ENCODE results near the gene C1orf21.

C1orf21 gene

DNA sequence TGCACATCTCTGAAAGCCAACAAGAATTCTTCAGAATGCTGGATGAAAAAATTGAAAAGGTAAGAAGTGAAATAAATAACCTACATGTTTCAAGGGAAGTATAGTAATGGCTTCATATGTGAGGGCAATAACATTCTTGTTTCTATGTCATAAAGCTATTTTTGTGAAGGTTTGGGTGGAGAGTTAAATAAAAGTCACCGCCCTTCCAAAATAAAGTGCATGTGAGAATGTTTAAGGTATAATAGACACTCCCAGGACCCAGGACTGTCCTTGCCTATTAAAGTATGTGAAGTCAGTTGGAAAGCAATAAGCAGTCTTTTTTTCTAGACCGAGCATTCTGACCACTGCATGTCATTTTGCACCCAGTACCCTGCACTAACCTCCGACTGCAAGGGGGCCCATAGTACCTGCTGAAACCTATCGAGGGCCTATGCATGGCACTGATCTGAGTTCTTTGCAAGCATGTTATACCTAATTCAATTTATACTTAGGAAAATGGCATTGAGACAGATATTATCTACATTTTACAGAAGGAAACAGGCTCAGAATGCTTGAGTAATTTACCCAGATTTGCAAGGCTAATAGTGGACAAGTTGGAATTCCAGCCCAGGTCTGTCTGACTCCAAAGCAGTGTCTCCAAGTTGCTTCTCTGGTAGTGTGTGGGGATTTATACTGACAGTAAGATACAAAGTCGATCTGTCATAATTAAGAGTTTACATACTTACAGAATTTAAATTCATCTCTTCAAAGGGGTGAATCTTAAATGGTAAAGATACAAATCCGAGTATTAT lies 211.8 kb downstream of the C1orf21 start:
- DNase-seq (ENCODE audit: extremely low spot score): no peak
- CTCF ChIA-PET: no interaction called here
- TF ChIP-seq HDGF (IDR thresholded peaks at IDR 0.05; ENCODE audit: borderline replicate concordance) (no peak), TARDBP (IDR thresholded peaks at IDR 0.05) (no peak), ZNF384 (IDR thresholded peaks at IDR 0.05) (no peak), FOXA1 (IDR thresholded peaks at IDR 0.05) (no peak)
- POLR2A ChIA-PET: no interaction called here

- POLR2A ChIA-PET: no interaction called here
- TF ChIP-seq ZNF384 (IDR thresholded peaks at IDR 0.05): no peak
- no peak for TF ChIP-seq FOXA1 (IDR thresholded peaks at IDR 0.05)
- TF ChIP-seq SUZ12 (IDR thresholded peaks at IDR 0.05): no peak
- no peak for TF ChIP-seq HDGF (IDR thresholded peaks at IDR 0.05; ENCODE audit: borderline replicate concordance)
- TF ChIP-seq L3MBTL2 (conservative IDR thresholded peaks at IDR 0.05): no peak
- no peak for TF ChIP-seq ELF4 (IDR thresholded peaks at IDR 0.05)
- TF ChIP-seq TARDBP (IDR thresholded peaks at IDR 0.05): no peak
- TF ChIP-seq ARNT (IDR thresholded peaks at IDR 0.05): no peak
- no peak for TF ChIP-seq SP1 (IDR thresholded peaks at IDR 0.05)
- TF ChIP-seq BHLHE40 (IDR thresholded peaks at IDR 0.05; ENCODE audit: borderline replicate concordance): no peak
- TF ChIP-seq, protein P1, sequence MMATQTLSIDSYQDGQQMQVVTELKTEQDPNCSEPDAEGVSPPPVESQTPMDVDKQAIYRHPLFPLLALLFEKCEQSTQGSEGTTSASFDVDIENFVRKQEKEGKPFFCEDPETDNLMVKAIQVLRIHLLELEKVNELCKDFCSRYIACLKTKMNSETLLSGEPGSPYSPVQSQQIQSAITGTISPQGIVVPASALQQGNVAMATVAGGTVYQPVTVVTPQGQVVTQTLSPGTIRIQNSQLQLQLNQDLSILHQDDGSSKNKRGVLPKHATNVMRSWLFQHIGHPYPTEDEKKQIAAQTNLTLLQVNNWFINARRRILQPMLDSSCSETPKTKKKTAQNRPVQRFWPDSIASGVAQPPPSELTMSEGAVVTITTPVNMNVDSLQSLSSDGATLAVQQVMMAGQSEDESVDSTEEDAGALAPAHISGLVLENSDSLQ (IDR thresholded peaks at IDR 0.05): no peak
- no peak for TF ChIP-seq FOXM1 (IDR thresholded peaks at IDR 0.05; ENCODE audit: borderline replicate concordance)
- TF ChIP-seq NFRKB (IDR thresholded peaks at IDR 0.05): no peak
- no peak for TF ChIP-seq CTBP1 (IDR thresholded peaks at IDR 0.05; ENCODE audit: borderline replicate concordance)
- TF ChIP-seq LEF1 (IDR thresholded peaks at IDR 0.05; ENCODE audit: borderline replicate concordance): no peak
- TF ChIP-seq FOXK2 (IDR thresholded peaks at IDR 0.05): no peak
- CTCF ChIA-PET: no interaction called here
- DNase-seq (ENCODE audit: extremely low spot score): no peak
These were observed 217.5 kb downstream of the C1orf21 start for GRCh38 chr1:184604152-184604900.

- no peak for DNase-seq (ENCODE audit: extremely low spot score)
- CTCF ChIA-PET: no interaction called here
- no peak for TF ChIP-seq HDGF (IDR thresholded peaks at IDR 0.05; ENCODE audit: borderline replicate concordance)
- TF ChIP-seq SP1 (IDR thresholded peaks at IDR 0.05): no peak
- TF ChIP-seq SUZ12 (IDR thresholded peaks at IDR 0.05): no peak
- POLR2A ChIA-PET: no interaction called here
These were observed 219.1 kb downstream of the C1orf21 start for GRCh38 chr1:184605941-184606340.

- POLR2A ChIA-PET: no interaction called here
- CTCF ChIA-PET: no interaction called here
- TF ChIP-seq LEF1 (IDR thresholded peaks at IDR 0.05; ENCODE audit: borderline replicate concordance) (no peak), SUZ12 (IDR thresholded peaks at IDR 0.05) (no peak), TARDBP (IDR thresholded peaks at IDR 0.05) (no peak), BHLHE40 (IDR thresholded peaks at IDR 0.05; ENCODE audit: borderline replicate concordance) (no peak), CTBP1 (IDR thresholded peaks at IDR 0.05; ENCODE audit: borderline replicate concordance) (no peak), FOXA1 (IDR thresholded peaks at IDR 0.05) (no peak), ARNT (IDR thresholded peaks at IDR 0.05) (no peak), L3MBTL2 (conservative IDR thresholded peaks at IDR 0.05) (no peak), HDGF (IDR thresholded peaks at IDR 0.05; ENCODE audit: borderline replicate concordance) (no peak), ZNF384 (IDR thresholded peaks at IDR 0.05) (no peak), NFRKB (IDR thresholded peaks at IDR 0.05) (no peak), FOXM1 (IDR thresholded peaks at IDR 0.05; ENCODE audit: borderline replicate concordance) (no peak), SP1 (IDR thresholded peaks at IDR 0.05) (no peak)
- TF ChIP-seq, protein P1 (IDR thresholded peaks at IDR 0.05): no peak
- no peak for DNase-seq (ENCODE audit: extremely low spot score)
These were observed 220.0 kb downstream of the C1orf21 start for GRCh38 chr1:184606786-184607185.

DNA sequence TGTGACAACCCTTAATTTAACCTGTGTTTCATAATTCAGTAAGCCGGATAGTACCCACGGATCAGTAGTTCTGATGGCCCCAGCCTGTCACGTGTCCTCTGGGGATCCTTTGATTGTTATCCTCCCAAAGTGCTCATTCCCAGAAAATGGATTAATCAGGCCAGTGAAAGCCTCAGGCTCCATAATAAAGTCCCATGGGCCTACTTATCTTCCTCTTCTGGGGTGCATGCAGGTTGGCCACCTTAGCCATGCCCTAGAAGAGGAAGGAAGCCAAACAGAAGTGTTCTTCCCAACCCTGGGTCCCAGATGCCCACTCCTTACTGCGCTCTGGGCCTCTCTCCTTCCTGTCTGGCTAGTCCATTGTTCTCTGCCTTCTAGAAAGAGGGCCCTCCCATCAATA lies 221.8 kb downstream of the C1orf21 start:
- POLR2A ChIA-PET: no interaction called here
- DNase-seq (ENCODE audit: extremely low spot score): no peak
- TF ChIP-seq SUZ12 (IDR thresholded peaks at IDR 0.05): no peak
- TF ChIP-seq ZNF384 (IDR thresholded peaks at IDR 0.05): no peak
- no peak for TF ChIP-seq CTBP1 (IDR thresholded peaks at IDR 0.05; ENCODE audit: borderline replicate concordance)
- TF ChIP-seq SP1 (IDR thresholded peaks at IDR 0.05): no peak
- no peak for TF ChIP-seq FOXM1 (IDR thresholded peaks at IDR 0.05; ENCODE audit: borderline replicate concordance)
- no peak for TF ChIP-seq NFRKB (IDR thresholded peaks at IDR 0.05)
- TF ChIP-seq ARNT (IDR thresholded peaks at IDR 0.05): no peak
- TF ChIP-seq HDGF (IDR thresholded peaks at IDR 0.05; ENCODE audit: borderline replicate concordance): no peak
- TF ChIP-seq FOXA1 (IDR thresholded peaks at IDR 0.05): no peak
- no peak for TF ChIP-seq L3MBTL2 (conservative IDR thresholded peaks at IDR 0.05)
- TF ChIP-seq ELF4 (IDR thresholded peaks at IDR 0.05): no peak
- no peak for TF ChIP-seq BHLHE40 (IDR thresholded peaks at IDR 0.05; ENCODE audit: borderline replicate concordance)
- TF ChIP-seq LEF1 (IDR thresholded peaks at IDR 0.05; ENCODE audit: borderline replicate concordance): no peak
- CTCF ChIA-PET: no interaction called here

- CTCF ChIA-PET: no interaction called here
- TF ChIP-seq FOXM1 (IDR thresholded peaks at IDR 0.05; ENCODE audit: borderline replicate concordance) (no peak), SP1 (IDR thresholded peaks at IDR 0.05) (no peak), L3MBTL2 (conservative IDR thresholded peaks at IDR 0.05) (no peak), NFRKB (IDR thresholded peaks at IDR 0.05) (no peak), FOXK2 (IDR thresholded peaks at IDR 0.05) (no peak), ELF4 (IDR thresholded peaks at IDR 0.05) (no peak), LEF1 (IDR thresholded peaks at IDR 0.05; ENCODE audit: borderline replicate concordance) (no peak), HDGF (IDR thresholded peaks at IDR 0.05; ENCODE audit: borderline replicate concordance) (no peak), SUZ12 (IDR thresholded peaks at IDR 0.05) (no peak), ARNT (IDR thresholded peaks at IDR 0.05) (no peak), TARDBP (IDR thresholded peaks at IDR 0.05) (no peak), ZNF384 (IDR thresholded peaks at IDR 0.05) (no peak)
- TF ChIP-seq, protein P1 (IDR thresholded peaks at IDR 0.05): no peak
- POLR2A ChIA-PET: no interaction called here
- no peak for DNase-seq (ENCODE audit: extremely low spot score)
These were observed 222.2 kb downstream of the C1orf21 start for GRCh38 chr1:184608990-184609389.

Measured in HEK293T (cell line).